Measurements from ENCODE around the gene TFB1M.

DNA sequence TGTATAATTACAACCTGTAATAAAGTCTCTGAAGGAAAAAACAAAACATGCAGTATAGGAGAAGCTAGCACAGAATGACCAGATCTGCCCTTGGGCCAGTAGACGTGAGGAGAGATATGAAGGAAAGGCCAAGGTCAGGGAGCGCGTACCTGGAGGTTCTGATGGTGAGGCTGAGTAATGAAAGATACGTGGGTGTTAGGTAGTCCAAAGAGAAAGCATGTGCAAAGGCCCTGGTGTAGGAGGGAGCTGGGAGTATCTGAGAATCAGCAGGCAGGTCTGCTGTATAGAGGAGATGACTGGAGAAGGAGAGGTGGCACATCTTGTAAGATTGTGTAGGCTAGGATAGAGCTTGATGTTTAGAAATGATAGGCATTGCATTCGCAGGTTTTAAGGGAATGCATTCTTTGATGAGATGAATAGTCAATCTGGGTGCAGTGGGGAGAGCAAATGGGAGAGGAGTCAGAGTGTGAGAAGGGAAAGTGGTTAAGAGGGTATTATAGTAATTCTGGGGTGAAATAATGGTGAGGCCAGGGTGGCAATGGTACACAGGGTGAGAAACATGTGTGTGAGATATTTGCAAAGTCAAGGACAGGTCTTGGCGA lies 15.9 kb upstream of the TFB1M start:
- TF ChIP-seq ZNF70 (CRISPR knock-in tag; IDR thresholded peaks at IDR 0.05) (no peak), ZFP30 (CRISPR knock-in tag; IDR thresholded peaks at IDR 0.05) (no peak), ZNF565 (CRISPR knock-in tag; conservative IDR thresholded peaks at IDR 0.05; ENCODE audit: low read depth) (no peak), ESRRG (CRISPR knock-in tag; IDR thresholded peaks at IDR 0.05) (no peak), RARB (CRISPR knock-in tag; IDR thresholded peaks at IDR 0.05) (no peak), BACH2 (CRISPR knock-in tag; IDR thresholded peaks at IDR 0.05; ENCODE audit: borderline replicate concordance) (no peak), TCF4 (CRISPR knock-in tag; IDR thresholded peaks at IDR 0.05; ENCODE audit: borderline replicate concordance) (no peak), ARNTL (CRISPR knock-in tag; IDR thresholded peaks at IDR 0.05; ENCODE audit: borderline replicate concordance, low read depth) (no peak), ZNF8 (CRISPR knock-in tag; IDR thresholded peaks at IDR 0.05) (no peak), ISL1 (CRISPR knock-in tag; IDR thresholded peaks at IDR 0.05) (no peak), ZFP3 (CRISPR knock-in tag; IDR thresholded peaks at IDR 0.05) (no peak)
- TF ChIP-seq, protein P1, sequence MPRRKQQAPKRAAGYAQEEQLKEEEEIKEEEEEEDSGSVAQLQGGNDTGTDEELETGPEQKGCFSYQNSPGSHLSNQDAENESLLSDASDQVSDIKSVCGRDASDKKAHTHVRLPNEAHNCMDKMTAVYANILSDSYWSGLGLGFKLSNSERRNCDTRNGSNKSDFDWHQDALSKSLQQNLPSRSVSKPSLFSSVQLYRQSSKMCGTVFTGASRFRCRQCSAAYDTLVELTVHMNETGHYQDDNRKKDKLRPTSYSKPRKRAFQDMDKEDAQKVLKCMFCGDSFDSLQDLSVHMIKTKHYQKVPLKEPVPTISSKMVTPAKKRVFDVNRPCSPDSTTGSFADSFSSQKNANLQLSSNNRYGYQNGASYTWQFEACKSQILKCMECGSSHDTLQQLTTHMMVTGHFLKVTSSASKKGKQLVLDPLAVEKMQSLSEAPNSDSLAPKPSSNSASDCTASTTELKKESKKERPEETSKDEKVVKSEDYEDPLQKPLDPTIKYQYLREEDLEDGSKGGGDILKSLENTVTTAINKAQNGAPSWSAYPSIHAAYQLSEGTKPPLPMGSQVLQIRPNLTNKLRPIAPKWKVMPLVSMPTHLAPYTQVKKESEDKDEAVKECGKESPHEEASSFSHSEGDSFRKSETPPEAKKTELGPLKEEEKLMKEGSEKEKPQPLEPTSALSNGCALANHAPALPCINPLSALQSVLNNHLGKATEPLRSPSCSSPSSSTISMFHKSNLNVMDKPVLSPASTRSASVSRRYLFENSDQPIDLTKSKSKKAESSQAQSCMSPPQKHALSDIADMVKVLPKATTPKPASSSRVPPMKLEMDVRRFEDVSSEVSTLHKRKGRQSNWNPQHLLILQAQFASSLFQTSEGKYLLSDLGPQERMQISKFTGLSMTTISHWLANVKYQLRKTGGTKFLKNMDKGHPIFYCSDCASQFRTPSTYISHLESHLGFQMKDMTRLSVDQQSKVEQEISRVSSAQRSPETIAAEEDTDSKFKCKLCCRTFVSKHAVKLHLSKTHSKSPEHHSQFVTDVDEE (CRISPR knock-in tag; IDR thresholded peaks at IDR 0.05), result no peak
- TF ChIP-seq, protein P2, sequence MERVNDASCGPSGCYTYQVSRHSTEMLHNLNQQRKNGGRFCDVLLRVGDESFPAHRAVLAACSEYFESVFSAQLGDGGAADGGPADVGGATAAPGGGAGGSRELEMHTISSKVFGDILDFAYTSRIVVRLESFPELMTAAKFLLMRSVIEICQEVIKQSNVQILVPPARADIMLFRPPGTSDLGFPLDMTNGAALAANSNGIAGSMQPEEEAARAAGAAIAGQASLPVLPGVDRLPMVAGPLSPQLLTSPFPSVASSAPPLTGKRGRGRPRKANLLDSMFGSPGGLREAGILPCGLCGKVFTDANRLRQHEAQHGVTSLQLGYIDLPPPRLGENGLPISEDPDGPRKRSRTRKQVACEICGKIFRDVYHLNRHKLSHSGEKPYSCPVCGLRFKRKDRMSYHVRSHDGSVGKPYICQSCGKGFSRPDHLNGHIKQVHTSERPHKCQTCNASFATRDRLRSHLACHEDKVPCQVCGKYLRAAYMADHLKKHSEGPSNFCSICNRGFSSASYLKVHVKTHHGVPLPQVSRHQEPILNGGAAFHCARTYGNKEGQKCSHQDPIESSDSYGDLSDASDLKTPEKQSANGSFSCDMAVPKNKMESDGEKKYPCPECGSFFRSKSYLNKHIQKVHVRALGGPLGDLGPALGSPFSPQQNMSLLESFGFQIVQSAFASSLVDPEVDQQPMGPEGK (CRISPR knock-in tag; IDR thresholded peaks at IDR 0.05; ENCODE audit: borderline replicate concordance), result no peak
